Measurements from ENCODE around the gene SIGMAR1.

SIGMAR1 gene

DNA sequence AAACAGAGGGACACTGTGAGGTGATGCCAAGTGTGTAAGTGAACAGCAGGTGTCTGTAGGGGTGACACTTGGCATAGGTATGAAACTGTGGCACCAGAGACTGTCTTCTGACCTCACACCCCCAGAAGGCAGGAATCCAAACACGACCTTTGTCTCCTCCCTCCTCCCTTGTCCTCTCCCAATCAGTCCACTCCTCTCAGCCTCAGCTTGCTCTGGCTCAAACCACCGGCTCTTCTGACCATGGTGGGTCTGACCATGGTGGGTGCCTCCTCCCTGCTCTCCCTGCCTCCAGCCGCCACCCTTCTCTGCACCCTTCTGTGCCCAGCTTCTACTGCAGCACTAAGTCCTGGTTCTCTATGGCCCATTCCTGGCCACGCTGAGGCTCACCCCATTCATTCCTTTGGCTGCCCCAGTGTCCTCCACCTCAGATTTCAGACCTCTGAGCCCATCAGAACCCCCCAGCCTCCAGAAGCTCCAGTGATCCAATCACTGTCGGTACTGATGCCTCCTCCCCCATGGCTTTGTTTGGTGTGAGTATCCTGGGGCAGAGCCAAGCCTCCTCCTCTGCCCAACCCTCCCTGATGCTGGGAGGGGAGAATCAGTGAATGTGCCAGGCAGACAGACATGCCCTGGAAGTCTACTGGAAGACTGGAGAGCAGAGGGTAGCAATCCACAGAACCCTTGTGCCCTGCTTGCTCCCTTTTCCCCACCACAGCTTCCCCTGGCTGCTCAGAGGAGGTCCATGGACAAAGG, 7.0 kb downstream of the SIGMAR1 start:
- no peak for DNase-seq (ENCODE audit: low read depth)

DNA sequence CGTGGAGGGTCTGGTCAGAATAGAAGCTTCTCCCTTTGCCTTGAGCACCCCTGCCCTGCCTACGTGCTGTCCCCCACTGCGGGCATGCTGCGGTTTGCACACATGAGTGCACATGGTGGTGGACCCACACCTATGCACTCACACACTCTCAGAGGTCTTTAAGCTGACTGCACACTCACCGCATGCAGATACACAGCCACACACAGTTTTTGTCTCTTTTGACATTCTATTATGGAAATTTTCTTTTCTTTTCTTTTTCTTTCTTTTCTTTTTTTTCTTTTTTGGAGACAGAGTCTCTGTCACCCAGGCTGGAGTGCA, 8.1 kb downstream of the SIGMAR1 start:
- no peak for DNase-seq (ENCODE audit: low read depth)

DNA sequence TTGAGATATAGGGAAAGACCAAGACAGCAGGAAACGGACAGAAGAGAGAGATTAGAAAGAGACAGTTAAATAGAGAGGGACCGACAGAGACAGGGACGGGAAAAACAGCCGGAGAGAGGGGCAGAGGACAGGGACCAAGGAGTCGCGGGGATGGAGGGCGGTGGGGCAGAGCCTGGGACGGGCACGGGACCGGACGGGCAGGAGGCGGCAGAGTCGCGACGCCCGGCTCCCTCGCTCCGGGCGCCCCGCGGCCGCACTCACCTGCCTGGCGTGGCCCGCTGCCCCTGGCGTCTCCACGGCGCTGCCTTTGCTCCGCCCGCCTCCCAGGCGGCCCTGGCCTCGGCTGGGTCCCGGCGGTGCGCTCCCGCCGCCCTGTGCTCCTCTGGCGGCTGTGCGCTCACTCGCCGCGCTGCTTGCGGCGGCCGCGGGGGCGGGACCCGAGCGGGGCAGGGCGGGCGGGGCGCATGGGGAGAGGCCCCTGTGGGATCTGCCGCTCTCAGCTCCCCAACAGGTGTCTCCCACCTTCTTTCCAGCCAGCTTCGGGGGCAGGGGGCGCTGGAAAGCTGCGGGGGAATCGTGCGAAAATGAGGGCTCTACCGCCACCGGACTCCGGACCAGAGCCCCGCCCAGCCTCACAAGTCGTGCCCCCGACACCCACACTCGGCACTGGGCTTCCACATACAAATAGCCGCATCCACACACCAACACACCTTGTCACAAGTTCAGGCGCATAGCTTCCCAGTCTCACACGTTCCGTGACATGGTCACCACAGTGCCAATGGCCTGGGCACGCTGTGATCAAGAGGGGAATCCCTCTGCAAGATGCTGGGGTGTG, 8.7 kb downstream of the SIGMAR1 start, which contains the start of gene ARID3C:
Gene ARID3C (minus strand): TSS at position 411 of the 835 bp plus-strand sequence. CDS start 1,052 bp downstream, outside the sequence.
- DNase-seq (ENCODE audit: low read depth): no peak

DNA sequence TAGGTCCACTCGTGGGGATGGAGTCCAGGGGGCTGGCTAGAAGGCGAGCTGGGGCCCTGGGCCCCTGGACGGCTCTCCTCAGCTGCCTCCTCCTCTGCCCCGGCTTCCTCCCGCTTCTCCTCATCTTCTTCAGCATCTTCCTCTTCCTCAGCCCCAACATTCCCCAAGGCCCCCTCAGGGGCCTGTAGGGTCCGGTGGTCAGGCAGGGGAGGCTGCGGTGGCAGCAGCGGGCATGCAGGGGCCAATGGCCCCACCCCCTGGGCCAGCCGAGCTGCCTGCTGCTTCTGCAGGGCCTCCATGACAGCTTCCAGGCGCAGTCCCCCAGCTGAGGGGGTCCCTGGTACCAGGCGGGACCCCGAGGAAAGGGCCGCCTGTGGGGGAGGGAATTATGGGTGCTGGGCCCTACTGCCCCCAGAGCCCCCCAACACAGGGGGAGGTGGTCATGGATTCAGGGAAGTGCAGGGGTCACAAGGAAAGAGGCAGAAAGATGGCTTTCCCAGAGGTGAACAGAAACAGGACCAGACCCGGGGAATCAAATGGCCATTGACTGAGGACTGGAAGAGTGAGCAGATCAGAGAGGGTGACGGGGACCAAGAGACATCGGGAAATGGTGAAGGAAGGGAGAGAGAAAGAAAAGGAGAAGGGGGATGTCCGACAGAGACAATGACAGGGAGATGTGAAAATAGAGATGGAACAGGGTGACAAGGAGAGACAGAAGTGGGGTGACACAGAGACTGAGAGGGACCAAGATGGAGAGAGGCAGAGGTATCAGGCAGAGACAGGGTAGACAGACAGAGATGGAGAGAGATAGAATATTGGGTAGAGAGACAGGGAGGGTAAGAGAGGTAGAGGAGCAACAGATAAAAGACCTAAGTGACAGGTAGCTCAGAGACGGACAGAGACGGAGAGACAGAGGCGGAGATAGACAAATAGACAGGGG, 9.6 kb downstream of the SIGMAR1 start:
- DNase-seq (ENCODE audit: low read depth): no peak

DNA sequence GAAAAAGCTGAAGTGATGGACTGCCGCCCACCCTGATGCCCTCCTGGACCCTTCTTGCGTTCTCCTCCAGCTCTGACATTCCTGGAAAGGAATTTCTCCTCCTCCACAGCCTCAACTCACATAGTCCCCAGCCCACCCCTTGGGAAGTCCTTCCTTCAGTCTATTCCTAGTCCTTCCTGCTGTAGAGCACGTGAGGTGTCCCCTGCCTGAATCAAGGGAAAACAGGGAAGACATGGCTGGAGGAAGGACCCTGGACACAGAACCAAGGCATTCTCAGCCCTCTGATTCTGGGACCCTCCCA, 12.5 kb downstream of the SIGMAR1 start:
- no peak for DNase-seq (ENCODE audit: low read depth)

DNA sequence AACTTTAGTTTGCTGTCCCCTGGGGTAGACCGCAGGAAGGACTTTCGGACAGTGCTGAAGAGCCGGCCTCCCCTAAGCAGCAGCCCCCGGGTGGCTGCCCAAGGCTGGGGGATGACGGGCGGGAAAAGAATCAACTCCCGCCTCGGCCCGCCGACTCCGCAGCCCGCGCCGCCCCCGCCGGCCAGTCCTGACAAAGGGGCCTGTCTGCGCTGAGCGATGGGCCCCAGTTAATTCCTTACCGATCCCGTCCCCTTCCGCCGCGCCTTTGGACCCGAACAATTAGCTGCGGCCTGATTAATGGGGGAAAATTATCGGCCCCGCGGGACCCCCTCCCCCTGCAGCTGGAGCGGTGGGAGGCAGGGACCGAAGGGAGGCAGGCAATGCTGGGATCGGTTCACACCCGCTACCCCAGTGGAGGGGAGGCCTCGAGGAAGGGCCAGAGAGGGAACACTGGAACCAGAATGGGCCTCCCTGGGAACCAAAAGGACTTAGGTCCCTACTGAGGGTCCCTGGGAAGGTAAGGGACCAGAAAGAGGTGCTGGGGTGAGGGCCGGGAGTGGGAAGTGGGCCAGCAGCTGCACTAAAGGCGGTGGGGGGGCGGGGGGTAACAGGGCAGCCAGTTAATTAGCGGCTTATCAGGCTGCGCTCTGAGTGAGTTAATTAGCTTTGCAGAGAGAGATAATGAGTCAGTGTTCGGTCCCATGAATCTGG, 13.0 kb downstream of the SIGMAR1 start:
- no peak for DNase-seq (ENCODE audit: low read depth)

DNA sequence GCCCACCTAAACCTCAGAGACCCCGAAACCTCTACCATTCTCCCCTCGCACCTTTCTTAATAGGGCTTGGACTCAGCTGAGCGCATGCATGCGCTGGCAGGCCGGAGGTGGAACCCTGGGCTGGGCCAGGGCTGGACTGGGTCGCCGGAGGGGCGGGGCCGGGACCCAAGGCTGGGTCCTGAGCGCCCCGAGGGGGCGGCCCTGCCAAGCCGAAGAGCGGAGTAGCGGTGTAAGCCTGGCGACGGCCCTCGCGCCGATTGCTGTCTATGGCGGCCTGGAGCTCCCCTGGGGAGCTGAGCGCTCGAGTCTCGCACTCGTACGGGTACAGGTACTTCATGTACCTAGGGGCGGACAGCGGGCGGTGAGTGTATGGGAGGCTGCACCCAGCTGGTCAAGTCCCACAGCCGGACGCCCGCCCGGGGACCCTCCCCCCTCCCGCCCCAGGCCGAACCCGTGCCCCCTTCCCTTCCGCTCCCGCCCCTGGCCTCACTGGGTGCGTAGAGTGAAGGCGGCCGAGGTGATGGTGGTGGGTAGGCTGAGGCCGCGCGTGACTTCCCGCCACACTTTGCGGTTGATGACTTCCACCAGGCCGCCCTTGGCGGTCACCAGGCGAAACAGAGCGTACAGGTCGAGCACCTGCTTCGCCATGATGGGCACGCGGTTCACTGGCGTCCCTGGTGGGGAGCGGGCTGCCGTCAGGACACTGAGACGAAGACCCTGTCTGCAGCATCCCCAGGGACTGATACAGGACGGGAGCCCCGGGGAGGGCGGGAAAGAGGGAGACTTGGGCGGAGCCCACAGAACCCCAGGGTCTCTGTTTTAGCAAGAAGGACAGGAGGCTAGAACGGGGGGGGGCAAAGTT, 14.0 kb downstream of the SIGMAR1 start:
- no peak for DNase-seq (ENCODE audit: low read depth)

DNA sequence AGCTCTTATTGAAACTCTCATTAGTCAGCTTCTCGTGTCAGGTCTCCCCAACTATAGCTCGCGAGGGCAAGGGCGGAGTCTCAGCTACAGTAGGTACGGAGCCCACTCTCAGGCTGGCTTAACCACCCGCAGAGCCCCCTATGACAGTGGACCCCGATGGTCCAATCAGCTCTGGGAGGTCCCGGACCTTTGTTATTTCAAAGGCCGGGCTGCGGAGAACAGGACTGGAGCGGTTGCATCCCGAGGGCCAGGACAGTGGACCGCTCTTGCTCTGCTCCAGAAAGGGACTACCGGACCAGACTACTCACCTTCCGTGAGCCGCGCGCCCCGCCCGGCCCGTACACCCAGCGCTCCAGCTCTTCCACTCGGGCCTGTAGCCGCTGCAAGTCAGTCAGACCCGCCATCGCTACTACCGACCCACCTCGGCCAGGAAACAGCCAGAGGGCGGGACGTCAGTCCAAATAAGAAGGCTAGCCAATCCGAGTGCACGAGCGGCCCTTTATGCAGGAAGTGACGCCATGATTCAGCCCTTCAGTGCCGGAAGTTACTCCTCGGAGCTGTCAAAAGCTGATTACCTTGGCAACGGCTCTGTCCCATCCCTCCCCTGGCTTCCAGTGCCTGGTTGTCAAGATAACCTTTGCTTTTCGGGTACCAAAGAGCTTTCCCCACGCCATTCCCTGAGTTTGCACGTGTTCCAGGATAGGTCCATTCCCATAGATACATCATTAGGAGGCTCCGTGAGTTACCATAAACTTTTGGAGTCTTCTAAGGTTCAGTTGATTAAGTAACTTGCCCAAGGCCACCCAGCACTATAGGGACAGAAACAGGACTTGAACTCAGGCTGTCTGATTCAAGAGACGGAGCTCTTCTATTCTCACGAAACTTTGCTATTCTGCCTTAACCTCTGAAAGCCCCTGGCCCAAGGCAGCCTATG, 17.3 kb downstream of the SIGMAR1 start, which contains the start of gene DCTN3:
Gene DCTN3 (minus strand): TSS at position 435 of the 934 bp plus-strand sequence. CDS start 31 bp downstream, at position 404.
- peak; percentile 96 for DNase-seq (ENCODE audit: low read depth)

DNA sequence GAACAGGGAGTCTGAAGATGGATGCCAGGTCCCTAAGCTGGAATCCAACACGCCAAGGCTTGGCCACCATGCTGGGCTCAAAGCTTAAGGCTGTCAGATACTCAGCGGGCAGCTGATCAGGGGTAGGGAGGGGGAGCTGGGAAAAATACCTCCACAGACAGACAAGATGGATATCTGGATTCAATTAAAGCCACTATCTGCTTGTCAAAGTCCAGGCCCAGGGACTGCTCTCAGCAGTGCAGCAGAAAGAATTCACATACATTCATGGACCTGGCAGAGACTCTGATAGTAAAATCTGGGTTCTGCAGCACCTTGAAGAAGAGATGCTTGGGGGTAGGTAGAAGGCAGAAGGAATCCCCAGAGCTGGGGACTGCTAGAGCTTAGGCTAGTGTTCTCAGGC, 22.5 kb downstream of the SIGMAR1 start:
- no peak for DNase-seq (ENCODE audit: low read depth)

DNA sequence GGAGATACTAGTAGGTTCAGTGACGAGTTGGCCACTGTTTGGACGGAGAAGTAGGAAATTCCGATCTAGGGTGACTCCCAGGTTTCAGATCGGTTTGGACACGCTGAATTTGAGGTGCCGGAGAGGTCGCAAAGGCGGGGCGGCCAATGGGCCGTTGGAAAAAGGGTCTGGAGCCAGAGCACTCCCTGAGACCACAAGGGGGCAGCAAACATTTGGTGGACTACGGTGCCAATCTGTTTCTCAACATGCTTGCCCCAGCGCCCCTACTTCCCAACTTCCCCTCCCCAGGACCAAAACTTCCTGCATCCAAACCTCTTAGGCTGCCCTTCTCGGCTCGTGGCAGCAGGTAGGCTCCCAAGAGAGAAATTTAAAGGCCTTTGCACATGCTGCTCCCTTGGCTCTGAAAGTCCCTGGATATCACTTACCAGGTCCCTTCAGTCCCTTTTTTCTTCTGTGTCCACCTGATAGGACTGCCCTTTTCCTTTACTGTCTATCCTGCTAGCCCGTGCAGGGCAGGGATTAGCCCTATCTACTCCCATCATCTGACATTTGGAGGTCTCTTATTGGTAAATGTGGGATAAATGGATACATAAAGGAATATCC, 24.7 kb downstream of the SIGMAR1 start:
- peak; percentile 67 for DNase-seq (ENCODE audit: low read depth)

DNA sequence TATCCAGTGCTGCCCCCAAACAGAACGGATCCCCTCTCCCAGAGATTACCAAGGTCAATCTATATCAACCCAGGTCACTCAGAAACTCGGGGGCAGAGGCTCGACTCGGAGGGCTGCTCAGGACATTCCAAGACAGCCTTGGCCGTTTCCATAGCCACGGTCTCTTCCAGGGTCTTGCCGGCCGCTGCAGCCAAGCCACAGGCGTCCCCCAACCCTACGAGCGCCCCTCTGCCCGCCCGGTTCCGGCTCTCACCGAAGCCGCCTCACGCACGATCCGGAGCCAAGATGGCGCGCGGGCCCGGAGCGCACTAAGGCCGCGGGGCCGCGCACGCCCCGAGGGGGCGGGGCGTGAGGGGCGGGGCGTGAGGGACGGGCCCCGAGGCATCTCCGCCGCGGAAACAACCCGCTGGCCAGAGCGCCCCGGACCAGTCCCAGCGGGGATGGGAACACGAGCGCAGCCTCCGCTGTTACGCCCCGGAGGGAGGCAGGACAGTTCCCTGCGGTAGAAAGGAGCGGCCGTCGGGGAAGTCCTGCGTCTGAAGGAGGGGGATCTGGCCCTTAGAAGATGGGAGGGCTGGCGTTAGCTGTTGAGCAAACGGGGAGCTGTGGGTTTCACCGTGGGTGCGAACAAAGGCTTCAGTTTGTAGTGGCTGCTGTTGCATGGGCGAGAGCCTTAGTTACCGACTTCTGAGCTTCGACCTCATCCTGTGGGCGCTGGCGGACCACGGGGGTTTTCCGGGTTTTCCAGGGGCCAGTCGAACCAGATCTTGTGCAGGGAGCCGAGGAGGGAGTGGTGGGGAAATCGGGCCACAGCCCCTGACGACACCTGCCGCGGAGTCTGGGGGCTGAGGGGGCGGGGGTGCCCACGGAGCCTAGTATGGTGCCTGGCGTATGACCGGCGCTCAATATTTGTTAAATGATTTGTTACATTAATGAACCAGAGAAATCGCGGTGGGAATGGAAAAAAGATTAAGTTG, 25.5 kb downstream of the SIGMAR1 start, which contains the start of gene RPP25L:
Gene RPP25L (minus strand): TSS at position 287 of the 977 bp plus-strand sequence. CDS start 801 bp downstream, outside the sequence.
- peak; percentile 86 for DNase-seq (ENCODE audit: low read depth)

DNA sequence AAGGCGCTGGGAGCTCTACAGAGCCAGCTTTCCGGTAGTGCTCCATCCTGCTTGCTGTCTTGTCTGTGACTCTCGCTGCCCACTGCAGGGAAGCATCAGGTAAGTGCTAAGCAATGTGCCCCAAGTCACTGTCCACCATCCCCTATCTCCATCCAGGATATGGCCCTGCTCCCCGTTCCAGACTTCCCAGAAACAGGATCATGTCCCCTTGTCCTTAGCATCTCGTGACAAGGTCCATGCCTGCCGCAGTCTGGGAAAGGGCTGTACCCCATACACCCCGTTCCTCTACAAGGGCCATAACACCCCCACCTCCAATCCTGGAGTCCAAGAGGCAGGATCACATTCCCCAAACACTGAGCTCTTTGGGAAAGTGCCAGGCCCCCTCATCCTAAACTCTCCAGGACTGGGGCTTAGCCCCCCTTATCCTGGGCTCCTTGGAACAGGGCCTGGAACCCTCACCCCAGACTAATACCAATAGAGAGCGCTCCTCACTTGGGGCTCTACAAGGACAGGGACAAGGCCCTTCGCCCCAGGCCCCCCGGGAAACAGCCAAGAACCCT, 26.3 kb downstream of the SIGMAR1 start:
- no peak for DNase-seq (ENCODE audit: low read depth)

DNA sequence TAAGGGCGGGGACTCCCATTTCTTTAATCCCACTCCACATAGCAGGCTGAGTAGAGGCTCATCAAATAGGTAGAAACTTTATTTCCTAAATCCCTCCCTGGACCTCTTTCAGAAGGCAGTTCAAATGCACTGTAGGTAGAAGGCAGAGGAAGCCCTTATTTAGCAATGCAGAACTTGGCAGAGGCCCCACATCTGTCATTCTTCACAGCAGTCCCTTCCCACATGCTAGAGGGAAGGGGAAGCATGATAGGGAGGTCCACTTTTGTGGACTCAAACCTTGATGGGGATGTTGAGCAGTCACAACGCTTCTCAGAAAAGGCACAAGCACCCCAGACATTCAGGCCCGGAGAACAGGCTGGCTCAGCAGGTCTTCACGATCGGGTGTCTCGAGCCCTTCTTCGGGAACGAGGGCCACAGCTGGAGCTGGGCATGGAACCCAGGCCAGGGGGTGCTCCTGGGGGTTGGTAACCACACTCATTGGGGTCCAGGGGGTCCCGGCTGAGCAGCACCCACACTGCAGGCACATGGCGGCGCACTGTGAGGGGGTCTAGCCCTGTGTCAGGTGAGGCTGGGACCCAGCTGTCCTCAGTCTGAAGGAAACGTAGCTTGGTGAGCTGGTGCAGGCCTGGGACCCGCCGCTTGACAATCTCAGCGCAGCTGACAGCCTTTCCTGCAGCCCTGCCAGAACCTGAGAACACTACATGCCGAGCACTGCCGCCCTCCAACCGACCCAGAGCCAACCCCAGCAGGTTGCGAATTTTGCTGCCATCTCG, 27.0 kb downstream of the SIGMAR1 start:
- no peak for DNase-seq (ENCODE audit: low read depth)

DNA sequence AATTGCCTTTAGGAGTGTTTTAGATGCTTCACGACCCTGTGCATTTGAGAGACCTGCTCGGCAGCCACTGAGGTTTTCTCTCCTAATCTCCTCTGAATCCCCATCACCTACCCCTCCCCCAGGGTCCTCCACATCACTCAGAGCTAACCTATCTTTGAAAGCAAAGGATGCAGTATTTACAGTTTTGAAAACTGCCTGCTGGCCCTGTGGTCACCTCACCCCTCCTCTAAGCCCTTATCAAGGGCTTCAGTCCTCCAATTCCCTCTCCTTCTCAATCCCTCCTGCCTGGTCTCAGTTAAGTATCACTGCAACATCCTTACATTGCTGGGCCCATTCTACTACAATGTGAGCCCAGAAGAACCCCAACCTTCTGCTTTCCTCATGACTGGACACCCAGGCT, 30.3 kb downstream of the SIGMAR1 start:
- no peak for DNase-seq (ENCODE audit: low read depth)

DNA sequence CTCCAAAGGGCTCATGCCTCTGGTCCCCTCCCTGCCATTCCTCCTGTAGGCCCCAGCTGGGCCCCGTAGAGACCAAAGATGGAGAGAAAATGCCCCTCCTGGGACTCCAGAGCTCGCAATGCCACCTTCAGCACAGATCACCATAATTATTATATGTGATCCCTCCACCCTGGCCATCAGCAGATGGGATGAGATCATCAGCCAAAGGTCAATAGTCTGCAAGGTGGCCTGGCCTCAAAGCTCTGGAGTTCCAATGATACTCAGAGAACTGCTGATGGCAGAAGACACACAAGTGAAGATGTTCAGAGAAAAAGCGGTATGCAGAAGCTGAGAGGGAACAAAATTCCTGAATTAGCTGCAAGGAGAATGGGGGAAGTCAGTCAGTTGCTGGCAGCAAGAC, 30.7 kb downstream of the SIGMAR1 start:
- DNase-seq (ENCODE audit: low read depth): no peak

DNA sequence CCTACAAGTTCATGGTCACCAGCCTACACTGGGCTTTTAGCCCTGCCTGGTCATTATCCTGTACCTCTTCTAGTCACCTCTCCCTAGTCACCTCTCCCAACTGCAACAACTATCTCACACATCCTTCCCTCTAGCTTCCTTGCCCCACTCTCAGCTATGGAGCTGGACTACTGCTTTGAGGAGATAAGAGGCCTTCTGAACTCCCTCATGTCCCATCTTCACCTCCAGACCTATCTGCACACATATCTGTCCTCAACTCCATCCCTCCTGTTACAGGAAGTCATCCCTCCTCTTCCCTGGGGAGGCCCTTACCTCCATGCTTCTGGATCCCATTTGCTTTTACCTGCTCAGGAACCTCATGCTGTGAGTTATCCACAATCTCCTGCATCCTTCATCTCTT, 31.4 kb downstream of the SIGMAR1 start:
- DNase-seq (ENCODE audit: low read depth): no peak
